Keratinocyte (primary cell): ENCODE data around the gene AMBRA1. TPM values are rescaled to one million over a fixed set of nuclear protein-coding genes. Genes with fewer than 3 reads are reported as not detected.

Experiments used
- DNase-seq: peaks from one replicate; pipeline ENCODE4 v3.0.0-alpha.2; 2011; ENCODE audit warnings: low read depth, missing footprints, low spot score
- FAIRE-seq: peaks from 2 replicates; lab custom pipeline; 2011; peaks lifted over from hg19 to GRCh38; lab: Jason Lieb, UNC
- H2AFZ ChIP-seq: 2 replicates; pipeline ENCODE4 v1.6.0; 2012; ENCODE audit warnings: low read length, control low read depth, inconsistent platforms; ENCODE audit not compliant: control insufficient read depth
- H3K27ac ChIP-seq: 2 replicates; pipeline ENCODE4 v1.5.1; 2011; ENCODE audit warnings: low read length; ENCODE audit not compliant: control insufficient read depth, insufficient read depth
- H3K27me3 ChIP-seq: 3 replicates; pipeline ENCODE4 v1.6.0; 2011; ENCODE audit warnings: low read length; ENCODE audit not compliant: control insufficient read depth, insufficient read depth; ENCODE audit errors: extremely low read depth
- H3K36me3 ChIP-seq, 2 experiments: 2 replicates in 1 of 2; 3 replicates in 1 of 2; pipeline ENCODE4 v1.5.1; 2011; ENCODE audit warnings: low read length in 2 of 2, mild to moderate bottlenecking in 1 of 2; ENCODE audit not compliant: control insufficient read depth in 2 of 2, insufficient read depth in 2 of 2; ENCODE audit errors: extremely low read depth in 1 of 2
- H3K4me1 ChIP-seq: 3 replicates; pipeline ENCODE4 v1.5.1; 2011; ENCODE audit warnings: low read length; ENCODE audit not compliant: control insufficient read depth, insufficient read depth; ENCODE audit errors: extremely low read depth
- H3K4me2 ChIP-seq: 3 replicates; pipeline ENCODE4 v1.6.0; 2011; ENCODE audit warnings: low read depth, low read length; ENCODE audit not compliant: control insufficient read depth, insufficient read depth; ENCODE audit errors: extremely low read depth
- H3K4me3 ChIP-seq, 3 experiments: fragments of 200-600 bp in 1 of 3; sonication (generic) in 1 of 3; 2 replicates in 2 of 3; 3 replicates in 1 of 3; pipeline ENCODE4 v1.5.1; 2011 to 2016; ENCODE audit warnings: low read length in 3 of 3, mild to moderate bottlenecking in 3 of 3, control low read depth in 2 of 3, inconsistent platforms in 1 of 3, low read depth in 1 of 3, mixed read lengths in 1 of 3, mixed run types in 1 of 3, moderate library complexity in 1 of 3; ENCODE audit not compliant: control insufficient read depth in 2 of 3, insufficient read depth in 2 of 3; ENCODE audit errors: extremely low read depth in 1 of 3
- H3K79me2 ChIP-seq: 2 replicates; pipeline ENCODE4 v1.6.0; 2012; ENCODE audit warnings: low read length; ENCODE audit not compliant: control insufficient read depth, insufficient read depth
- H3K9ac ChIP-seq: 3 replicates; pipeline ENCODE4 v1.6.0; 2011; ENCODE audit warnings: low read length; ENCODE audit not compliant: control insufficient read depth, insufficient read depth; ENCODE audit errors: extremely low read depth
- H3K9me1 ChIP-seq: 3 replicates; pipeline ENCODE4 v1.6.0; 2011; ENCODE audit warnings: low read length; ENCODE audit not compliant: control insufficient read depth, insufficient read depth; ENCODE audit errors: extremely low read depth
- H3K9me3 ChIP-seq: 2 replicates; pipeline ENCODE4 v1.5.1; 2012; ENCODE audit warnings: low read depth, low read length; ENCODE audit not compliant: control insufficient read depth
- H4K20me1 ChIP-seq: 3 replicates; pipeline ENCODE4 v1.6.0; 2011; ENCODE audit warnings: low read length; ENCODE audit not compliant: control insufficient read depth, insufficient read depth; ENCODE audit errors: extremely low read depth
- EZH2 ChIP-seq: IDR thresholded peaks from one replicate; pipeline ENCODE4 v1.6.1; 2012; ENCODE audit warnings: inconsistent platforms, mild to moderate bottlenecking, low read length, moderate library complexity
- dilution Hi-C: fragments of 300-500 bp; cut with MboI; formaldehyde crosslinking; loops from one replicate; pipeline ENCODE4 v1.7.0; 2020; ENCODE audit warnings: low sequenced_read_pairs; ENCODE audit not compliant: extremely low pct_ligation_motif_present
- polyA plus RNA-seq, 5 experiments: library from polyadenylated mRNA; depleted of rRNA in 3 of 5; stranded (reverse) in 3 of 5; stranded (forward) in 1 of 5; unstranded in 1 of 5; fragments of >200 nt; gene quantifications; 1 replicate in 1 of 5; 2 replicates in 3 of 5; 3 replicates in 1 of 5; pipeline versions ENCODE4 v1.2.1 to v1.2.3, GENCODE V29; 2011 to 2012; ENCODE audit warnings: missing spikeins in 2 of 5, low read depth in 1 of 5, low replicate concordance in 1 of 5
- TF ChIP-seq, protein P1 (sequence below), 3 experiments: IDR thresholded peaks in 1 of 3; conservative IDR thresholded peaks in 1 of 3; optimal IDR thresholded peaks in 1 of 3; 2 replicates in 2 of 3; 3 replicates in 1 of 3; pipeline versions ENCODE3 to v1.5.1; 2011; ENCODE audit warnings: low read length in 3 of 3, mild to moderate bottlenecking in 3 of 3, moderate library complexity in 2 of 3, control low read depth in 1 of 3, inconsistent platforms in 1 of 3; ENCODE audit not compliant: insufficient read depth in 2 of 3; ENCODE audit errors: extremely low read depth in 1 of 3

The AMBRA1 gene
- polyA plus RNA-seq, 1 donor (not counting 4 experiments of a cell fraction or from before 2014, with no cell fraction given), result 10.5 TPM

DNA sequence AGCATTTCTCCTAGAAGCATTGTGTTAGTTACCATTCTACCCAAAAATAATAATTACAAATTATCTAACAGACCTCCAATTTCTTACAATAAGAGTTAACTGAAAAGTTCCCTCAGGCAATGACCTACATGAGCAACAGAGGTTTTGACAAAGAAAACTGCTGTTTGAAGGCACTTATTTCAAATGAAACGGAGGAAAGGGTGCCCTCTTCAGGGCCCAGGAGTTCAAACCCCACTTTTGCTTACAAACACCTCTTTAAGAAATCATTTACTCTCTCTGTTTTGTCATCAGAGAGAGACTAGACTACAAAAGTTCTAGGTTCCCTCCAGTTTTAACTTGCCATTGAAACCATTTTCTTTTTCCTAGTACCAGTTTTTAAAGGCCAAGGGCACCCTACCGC, 56.7 kb downstream of the AMBRA1 start:
- Histone ChIP-seq H3K4me1 (no peaks in the 10 kb centered on the region), H3K27ac (no peak overlapping the region), H3K4me2 (no peak overlapping the region), H2AFZ (no peak overlapping the region), H3K36me3 (peaks cover 6% of the 10 kb centered on the region in 2 experiments), H3K9ac (no peak overlapping the region), H3K79me2 (peaks cover 48% of the 10 kb centered on the region), H3K9me1 (no peaks in the 10 kb centered on the region), H3K4me3 (no peak overlapping the region), H3K27me3 (no peaks in the 10 kb centered on the region), H4K20me1 (peaks cover 11% of the 10 kb centered on the region), H3K9me3 (no peaks in the 10 kb centered on the region)
- no peak for DNase-seq
- dilution Hi-C loops, result no loop called here
- no peak for TF ChIP-seq EZH2
- TF ChIP-seq, protein P1, sequence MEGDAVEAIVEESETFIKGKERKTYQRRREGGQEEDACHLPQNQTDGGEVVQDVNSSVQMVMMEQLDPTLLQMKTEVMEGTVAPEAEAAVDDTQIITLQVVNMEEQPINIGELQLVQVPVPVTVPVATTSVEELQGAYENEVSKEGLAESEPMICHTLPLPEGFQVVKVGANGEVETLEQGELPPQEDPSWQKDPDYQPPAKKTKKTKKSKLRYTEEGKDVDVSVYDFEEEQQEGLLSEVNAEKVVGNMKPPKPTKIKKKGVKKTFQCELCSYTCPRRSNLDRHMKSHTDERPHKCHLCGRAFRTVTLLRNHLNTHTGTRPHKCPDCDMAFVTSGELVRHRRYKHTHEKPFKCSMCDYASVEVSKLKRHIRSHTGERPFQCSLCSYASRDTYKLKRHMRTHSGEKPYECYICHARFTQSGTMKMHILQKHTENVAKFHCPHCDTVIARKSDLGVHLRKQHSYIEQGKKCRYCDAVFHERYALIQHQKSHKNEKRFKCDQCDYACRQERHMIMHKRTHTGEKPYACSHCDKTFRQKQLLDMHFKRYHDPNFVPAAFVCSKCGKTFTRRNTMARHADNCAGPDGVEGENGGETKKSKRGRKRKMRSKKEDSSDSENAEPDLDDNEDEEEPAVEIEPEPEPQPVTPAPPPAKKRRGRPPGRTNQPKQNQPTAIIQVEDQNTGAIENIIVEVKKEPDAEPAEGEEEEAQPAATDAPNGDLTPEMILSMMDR (optimal IDR thresholded peaks at IDR 0.05 in 1 of 3, IDR thresholded peaks at IDR 0.05 in 1 of 3, conservative IDR thresholded peaks at IDR 0.05 in 1 of 3; ENCODE audit: extremely low read depth in 1 of 3, insufficient read depth in 2 of 3, low read length in 3 of 3), result no peak
- FAIRE-seq, result no peak

DNA sequence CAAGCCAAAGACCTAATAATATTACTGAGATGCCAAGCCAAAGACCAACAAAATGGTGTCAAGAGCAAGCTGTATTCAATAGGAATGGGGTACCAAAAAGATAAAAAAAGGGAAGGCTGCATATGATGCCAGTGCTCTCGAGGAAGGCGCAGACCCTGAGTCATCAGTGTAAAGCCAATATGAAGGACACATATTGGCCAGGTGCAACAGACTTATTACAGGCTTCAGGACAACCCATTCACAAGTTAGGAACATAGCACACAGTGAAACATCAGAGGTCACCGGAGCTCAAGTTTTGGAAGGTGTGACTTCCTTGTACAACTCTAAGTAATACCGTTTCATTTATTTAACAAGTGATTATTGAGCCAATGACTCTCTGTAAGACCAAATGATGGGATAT, 58.1 kb downstream of the AMBRA1 start:
- H4K20me1 ChIP-seq, result peaks cover 11% of the 10 kb centered on the region
- FAIRE-seq (no peak), DNase-seq (no peak)
- H3K9me3 ChIP-seq, result no peaks in the 10 kb centered on the region
- H3K27ac ChIP-seq, result no peak overlapping the region
- no peak overlapping the region for H3K9ac ChIP-seq
- H3K27me3 ChIP-seq, result no peaks in the 10 kb centered on the region
- no peak for TF ChIP-seq EZH2
- TF ChIP-seq, protein P1 (optimal IDR thresholded peaks at IDR 0.05 in 1 of 3, IDR thresholded peaks at IDR 0.05 in 1 of 3, conservative IDR thresholded peaks at IDR 0.05 in 1 of 3; ENCODE audit: extremely low read depth in 1 of 3, insufficient read depth in 2 of 3, low read length in 3 of 3), result no peak
- H3K9me1 ChIP-seq, result no peaks in the 10 kb centered on the region
- peaks cover 58% of the 10 kb centered on the region for H3K79me2 ChIP-seq
- H2AFZ ChIP-seq, result no peak overlapping the region
- no peak overlapping the region for H3K4me2 ChIP-seq
- dilution Hi-C loops, result no loop called here
- H3K36me3 ChIP-seq, result no peaks in the 10 kb centered on the region
- no peaks in the 10 kb centered on the region for H3K4me1 ChIP-seq
- H3K4me3 ChIP-seq, result no peak overlapping the region
